Ovary (tissue), 3 donors: ENCODE data around the gene NOX3.

Experiments used
- EP300 ChIP-seq: sonication (generic); formaldehyde crosslinking; IDR thresholded peaks from one replicate; pipeline ENCODE4 v1.6.1; 2017; ENCODE audit warnings: antibody characterized with exemption
- POLR2A ChIP-seq: fragments of 450-650 bp; IDR thresholded peaks from one replicate; pipeline ENCODE4 v1.6.1; 2017; ENCODE audit warnings: antibody characterized with exemption, mild to moderate bottlenecking, moderate library complexity
- TF ChIP-seq, protein P1 (sequence below), 3 donors: fragments of 450-650 bp in 2 of 3; fragments of 200-600 bp in 1 of 3; IDR thresholded peaks; one replicate each; pipeline versions ENCODE4 v1.5.1 to v1.8.0; 2016 to 2022; ENCODE audit warnings: antibody characterized with exemption in 3 of 3, mild to moderate bottlenecking in 1 of 3
- donor health status: DM: no; HTN: no; CAD: no.

DNA sequence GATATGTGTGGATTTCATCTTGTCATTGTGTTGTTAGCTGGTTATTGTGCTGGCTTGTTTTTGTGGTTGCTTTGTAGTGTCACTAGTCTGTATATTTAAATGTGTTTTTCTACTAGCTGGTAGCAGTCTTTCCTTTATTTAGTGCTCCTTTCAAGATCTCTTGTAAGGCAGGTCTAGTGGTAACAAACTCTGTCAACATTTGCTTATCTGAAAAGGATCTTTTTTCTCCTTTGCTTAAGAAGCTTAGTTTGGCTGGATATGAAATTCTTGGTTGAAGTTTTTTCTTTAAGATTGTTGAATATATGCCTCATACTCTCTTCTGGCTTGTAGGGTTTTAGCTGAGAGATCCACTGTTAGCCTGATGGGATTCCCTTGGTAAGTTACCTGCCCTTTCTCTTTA lies 108.7 kb downstream of the NOX3 start:
- TF ChIP-seq, protein P1, sequence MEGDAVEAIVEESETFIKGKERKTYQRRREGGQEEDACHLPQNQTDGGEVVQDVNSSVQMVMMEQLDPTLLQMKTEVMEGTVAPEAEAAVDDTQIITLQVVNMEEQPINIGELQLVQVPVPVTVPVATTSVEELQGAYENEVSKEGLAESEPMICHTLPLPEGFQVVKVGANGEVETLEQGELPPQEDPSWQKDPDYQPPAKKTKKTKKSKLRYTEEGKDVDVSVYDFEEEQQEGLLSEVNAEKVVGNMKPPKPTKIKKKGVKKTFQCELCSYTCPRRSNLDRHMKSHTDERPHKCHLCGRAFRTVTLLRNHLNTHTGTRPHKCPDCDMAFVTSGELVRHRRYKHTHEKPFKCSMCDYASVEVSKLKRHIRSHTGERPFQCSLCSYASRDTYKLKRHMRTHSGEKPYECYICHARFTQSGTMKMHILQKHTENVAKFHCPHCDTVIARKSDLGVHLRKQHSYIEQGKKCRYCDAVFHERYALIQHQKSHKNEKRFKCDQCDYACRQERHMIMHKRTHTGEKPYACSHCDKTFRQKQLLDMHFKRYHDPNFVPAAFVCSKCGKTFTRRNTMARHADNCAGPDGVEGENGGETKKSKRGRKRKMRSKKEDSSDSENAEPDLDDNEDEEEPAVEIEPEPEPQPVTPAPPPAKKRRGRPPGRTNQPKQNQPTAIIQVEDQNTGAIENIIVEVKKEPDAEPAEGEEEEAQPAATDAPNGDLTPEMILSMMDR (IDR thresholded peaks at IDR 0.05): no peak
- TF ChIP-seq POLR2A: no peak
- no peak for TF ChIP-seq EP300
